Lung microvascular endothelial cell (primary cell): ENCODE results near the gene FUT3. TPM values are rescaled to one million over a fixed set of nuclear protein-coding genes. Genes with fewer than 3 reads are reported as not detected.

Experiments used
- DNase-seq, 2 donors: peaks; one replicate each; pipeline versions ENCODE4 v3.0.0 to v3.0.0-alpha.2; 2010; ENCODE audit warnings: low read depth in 2 of 2
- total RNA-seq: library from RNA; depleted of rRNA; stranded (reverse); fragments of >200 nt; gene quantifications from 2 replicates; pipeline ENCODE4 v1.2.1, GENCODE V29; 2014

The FUT3 gene
- total RNA-seq, 1 donor from 2014 or later = not detected

- DNase-seq = no peak
Observed at GRCh38 chr19:5825178-5825577, 26.1 kb downstream of the FUT3 start.

- DNase-seq = no peak
Observed at GRCh38 chr19:5824751-5825150, 26.5 kb downstream of the FUT3 start.

- DNase-seq = no peak
Observed at GRCh38 chr19:5823579-5824281, 27.5 kb downstream of the FUT3 start.

GRCh38 chr19:5822181-5822844 is 28.9 kb downstream of the FUT3 start:
- no peak for DNase-seq

GRCh38 chr19:5821521-5822180 is 29.6 kb downstream of the FUT3 start:
- no peak for DNase-seq

- DNase-seq = no peak
Observed at GRCh38 chr19:5820785-5821184, 30.5 kb downstream of the FUT3 start.

GRCh38 chr19:5818594-5818993 is 32.7 kb downstream of the FUT3 start:
- DNase-seq = no peak

GRCh38 chr19:5817218-5817617 is 34.0 kb downstream of the FUT3 start:
- no peak for DNase-seq

- no peak for DNase-seq
Observed at GRCh38 chr19:5814852-5815246, 36.4 kb downstream of the FUT3 start.

GRCh38 chr19:5814123-5814851 is 37.0 kb downstream of the FUT3 start:
- no peak for DNase-seq

GRCh38 chr19:5811117-5811516 is 40.1 kb downstream of the FUT3 start:
- DNase-seq = no peak

- DNase-seq = no peak
Observed at GRCh38 chr19:5809469-5809868, 41.8 kb downstream of the FUT3 start.

- DNase-seq = no peak
Observed at GRCh38 chr19:5809053-5809452, 42.2 kb downstream of the FUT3 start.

GRCh38 chr19:5808120-5808816 is 43.0 kb downstream of the FUT3 start:
- DNase-seq = no peak

GRCh38 chr19:5806905-5807304 is 44.3 kb downstream of the FUT3 start:
- no peak for DNase-seq

- no peak for DNase-seq
Observed at GRCh38 chr19:5806133-5806489, 45.1 kb downstream of the FUT3 start.

- DNase-seq = peak; percentile 24 to 68
Observed at GRCh38 chr19:5805462-5806132, 45.7 kb downstream of the FUT3 start.

- no peak for DNase-seq
Observed at GRCh38 chr19:5804516-5805461, 46.5 kb downstream of the FUT3 start, which contains the start of gene NRTN. Gene NRTN (plus strand): TSS chr19:5805067. CDS start chr19:5824166, 19,099 bp downstream.

- peak; percentile 81 to 92 for DNase-seq
Observed at GRCh38 chr19:5803752-5804515, 47.3 kb downstream of the FUT3 start.
